ENCODE measurements around the gene SHISAL2A. TPM values are rescaled to one million over a fixed set of nuclear protein-coding genes. Genes with fewer than 3 reads are reported as not detected.

Gene SHISAL2A
- polyA plus RNA-seq, 1 of the 3 experiments (the other 2 are of a cell fraction), result 0.07 TPM

DNA sequence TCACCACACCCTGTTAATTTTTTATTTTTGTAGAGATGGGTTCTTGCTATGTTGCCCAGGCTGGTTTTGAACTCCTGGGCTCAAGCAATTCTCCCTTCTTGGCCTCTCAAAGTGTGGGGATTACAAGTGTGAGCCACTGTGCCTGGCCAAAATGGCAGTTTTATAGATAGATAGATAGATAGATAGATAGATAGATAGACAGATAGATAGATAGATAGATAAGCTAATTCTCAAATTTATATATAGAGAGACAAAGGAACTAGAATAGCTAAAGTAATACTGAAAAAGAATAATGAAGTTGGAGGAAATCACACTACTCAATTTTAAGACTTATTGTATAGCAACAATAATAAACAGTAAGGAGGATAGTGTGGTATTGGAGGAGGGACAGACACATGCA, 21.1 kb downstream of the SHISAL2A start (continued):
- TF ChIP-seq REST (IDR thresholded peaks at IDR 0.05; ENCODE audit: low read depth, low read length), result no peak
- TF ChIP-seq TAF1 (IDR thresholded peaks at IDR 0.05; ENCODE audit: borderline replicate concordance, low read depth, low read length), result no peak
- no peak for TF ChIP-seq CHD2 (IDR thresholded peaks at IDR 0.05; ENCODE audit: low read length, partially characterized antibody)
- TF ChIP-seq SMC3 (IDR thresholded peaks at IDR 0.05; ENCODE audit: low read depth, low read length), result no peak
- no peak for TF ChIP-seq RCOR1 (IDR thresholded peaks at IDR 0.05; ENCODE audit: low read length)

DNA sequence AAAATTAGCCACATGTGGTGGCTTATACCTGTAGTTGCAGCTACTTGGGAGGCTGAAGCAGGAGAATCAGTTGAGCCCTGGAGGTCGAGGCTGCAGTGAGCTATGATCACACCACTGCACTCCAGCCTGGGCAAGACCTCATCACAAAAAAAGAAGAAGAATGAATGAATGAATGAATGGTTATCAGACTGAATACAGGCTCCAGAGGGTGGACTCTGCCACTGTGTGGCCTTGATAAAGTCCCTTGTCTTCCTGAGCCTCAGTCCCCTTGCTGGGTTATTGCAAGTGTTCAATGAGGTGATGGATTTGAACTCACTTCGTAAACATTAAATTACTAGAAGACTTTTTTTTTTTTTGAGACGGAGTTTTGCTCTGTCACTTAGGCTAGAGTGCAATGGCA, 24.7 kb downstream of the SHISAL2A start:
- no peaks in the 10 kb centered on the region for H3K9me2 ChIP-seq
- no peak overlapping the region for H3K4me3 ChIP-seq (ENCODE audit: low read depth in 2 of 2, low read length in 1 of 2)
- ChIA-PET POLR2A (no interaction called here), CTCF (no interaction called here)
- no peaks in the 10 kb centered on the region for H4K20me1 ChIP-seq (ENCODE audit: insufficient read depth)
- no peaks in the 10 kb centered on the region for H3K9me3 ChIP-seq
- no peaks in the 10 kb centered on the region for H3K36me3 ChIP-seq (replicated peaks in 1 of 2; ENCODE audit: control insufficient read depth in 1 of 2, insufficient read depth in 2 of 2, low read length in 1 of 2)
- DNase-seq, result no peak
- no peaks in the 10 kb centered on the region for H3K79me2 ChIP-seq (ENCODE audit: insufficient read depth)
- no peak overlapping the region for H2AFZ ChIP-seq (ENCODE audit: low read depth)
- H3F3A ChIP-seq (replicated peaks; ENCODE audit: insufficient read depth), result no peaks in the 10 kb centered on the region
- 79% methylated on average over 3 of the region's 3 CpGs for WGBS (ENCODE audit: low lambda C conversion rate)
- H3K27ac ChIP-seq (ENCODE audit: low read depth in 2 of 2, low read length in 1 of 2), result no peak overlapping the region
- no peaks in the 10 kb centered on the region for H3K27me3 ChIP-seq (ENCODE audit: insufficient read depth)
- no peak overlapping the region for H3K9ac ChIP-seq
- no peak for TF ChIP-seq IRF3 (IDR thresholded peaks at IDR 0.05; ENCODE audit: low read depth, low read length)
- no peak for TF ChIP-seq MXI1 (IDR thresholded peaks at IDR 0.05; ENCODE audit: low read depth, low read length)
- no peak for TF ChIP-seq SIN3A (IDR thresholded peaks at IDR 0.05; ENCODE audit: borderline replicate concordance, low read depth, low read length)
- no peak for TF ChIP-seq YY1 (IDR thresholded peaks at IDR 0.05; ENCODE audit: low read depth)
- no peak for TF ChIP-seq NFIC (IDR thresholded peaks at IDR 0.05; ENCODE audit: borderline replicate concordance)
- no peak for TF ChIP-seq PBX3 (IDR thresholded peaks at IDR 0.05)
- no peak for TF ChIP-seq FOSL2 (IDR thresholded peaks at IDR 0.05; ENCODE audit: borderline replicate concordance, low read depth)
- no peak for TF ChIP-seq TEAD4 (IDR thresholded peaks at IDR 0.05; ENCODE audit: borderline replicate concordance, insufficient read depth)
- TF ChIP-seq EP300 (IDR thresholded peaks at IDR 0.05; ENCODE audit: borderline replicate concordance in 1 of 2, low read depth in 1 of 2, low read length in 1 of 2), result no peak
- no peak for TF ChIP-seq RXRA (IDR thresholded peaks at IDR 0.05; ENCODE audit: borderline replicate concordance, low read depth)
- TF ChIP-seq MEF2A (IDR thresholded peaks at IDR 0.05; ENCODE audit: borderline replicate concordance, low read depth), result no peak
- no peak for TF ChIP-seq GABPA (IDR thresholded peaks at IDR 0.05; ENCODE audit: low read depth)
- TF ChIP-seq CHD2 (IDR thresholded peaks at IDR 0.05; ENCODE audit: low read length, partially characterized antibody), result no peak
- TF ChIP-seq, protein P1, sequence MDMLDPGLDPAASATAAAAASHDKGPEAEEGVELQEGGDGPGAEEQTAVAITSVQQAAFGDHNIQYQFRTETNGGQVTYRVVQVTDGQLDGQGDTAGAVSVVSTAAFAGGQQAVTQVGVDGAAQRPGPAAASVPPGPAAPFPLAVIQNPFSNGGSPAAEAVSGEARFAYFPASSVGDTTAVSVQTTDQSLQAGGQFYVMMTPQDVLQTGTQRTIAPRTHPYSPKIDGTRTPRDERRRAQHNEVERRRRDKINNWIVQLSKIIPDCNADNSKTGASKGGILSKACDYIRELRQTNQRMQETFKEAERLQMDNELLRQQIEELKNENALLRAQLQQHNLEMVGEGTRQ (IDR thresholded peaks at IDR 0.05; ENCODE audit: borderline replicate concordance, low read depth, low read length), result no peak
- no peak for TF ChIP-seq POLR2AphosphoS5 (IDR thresholded peaks at IDR 0.05; ENCODE audit: low read depth, low read length)
- TF ChIP-seq ELF1 (IDR thresholded peaks at IDR 0.05), result no peak
- TF ChIP-seq RCOR1 (IDR thresholded peaks at IDR 0.05; ENCODE audit: low read length), result no peak
- TF ChIP-seq, protein P2, sequence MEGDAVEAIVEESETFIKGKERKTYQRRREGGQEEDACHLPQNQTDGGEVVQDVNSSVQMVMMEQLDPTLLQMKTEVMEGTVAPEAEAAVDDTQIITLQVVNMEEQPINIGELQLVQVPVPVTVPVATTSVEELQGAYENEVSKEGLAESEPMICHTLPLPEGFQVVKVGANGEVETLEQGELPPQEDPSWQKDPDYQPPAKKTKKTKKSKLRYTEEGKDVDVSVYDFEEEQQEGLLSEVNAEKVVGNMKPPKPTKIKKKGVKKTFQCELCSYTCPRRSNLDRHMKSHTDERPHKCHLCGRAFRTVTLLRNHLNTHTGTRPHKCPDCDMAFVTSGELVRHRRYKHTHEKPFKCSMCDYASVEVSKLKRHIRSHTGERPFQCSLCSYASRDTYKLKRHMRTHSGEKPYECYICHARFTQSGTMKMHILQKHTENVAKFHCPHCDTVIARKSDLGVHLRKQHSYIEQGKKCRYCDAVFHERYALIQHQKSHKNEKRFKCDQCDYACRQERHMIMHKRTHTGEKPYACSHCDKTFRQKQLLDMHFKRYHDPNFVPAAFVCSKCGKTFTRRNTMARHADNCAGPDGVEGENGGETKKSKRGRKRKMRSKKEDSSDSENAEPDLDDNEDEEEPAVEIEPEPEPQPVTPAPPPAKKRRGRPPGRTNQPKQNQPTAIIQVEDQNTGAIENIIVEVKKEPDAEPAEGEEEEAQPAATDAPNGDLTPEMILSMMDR (IDR thresholded peaks at IDR 0.05), result no peak
- no peak for TF ChIP-seq FOXM1 (IDR thresholded peaks at IDR 0.05; ENCODE audit: low read depth)
- no peak for TF ChIP-seq GATA2 (CRISPR knock-in tag; IDR thresholded peaks at IDR 0.05)
- no peak overlapping the region for H3K4me2 ChIP-seq
- peaks cover 0 to 2% of the 10 kb centered on the region in 2 experiments; a peak in 1 of 4 replicates for H3K4me1 ChIP-seq (ENCODE audit: control insufficient read depth in 1 of 2, insufficient read depth in 2 of 2, low read depth in 1 of 2, low read length in 1 of 2)

All from SK-N-SH (cell line).